Stimulated activated CD8-positive, alpha-beta memory T cell treated with anti-CD3 and anti-CD28 coated beads, Interleukin-7, amount 100 ng/mL, for 24 hours (primary cell): ENCODE results near the gene ZCCHC7.
"Not testable (repeated sequence)": the region's sequence is repeated elsewhere in the genome, so short reads cannot be mapped to it uniquely, and the experiment has no call there.

Source experiments
- DNase-seq: peaks from one replicate; pipeline ENCODE4 v3.0.0-alpha.2; 2020; ENCODE audit warnings: low read depth

ZCCHC7 gene

DNA sequence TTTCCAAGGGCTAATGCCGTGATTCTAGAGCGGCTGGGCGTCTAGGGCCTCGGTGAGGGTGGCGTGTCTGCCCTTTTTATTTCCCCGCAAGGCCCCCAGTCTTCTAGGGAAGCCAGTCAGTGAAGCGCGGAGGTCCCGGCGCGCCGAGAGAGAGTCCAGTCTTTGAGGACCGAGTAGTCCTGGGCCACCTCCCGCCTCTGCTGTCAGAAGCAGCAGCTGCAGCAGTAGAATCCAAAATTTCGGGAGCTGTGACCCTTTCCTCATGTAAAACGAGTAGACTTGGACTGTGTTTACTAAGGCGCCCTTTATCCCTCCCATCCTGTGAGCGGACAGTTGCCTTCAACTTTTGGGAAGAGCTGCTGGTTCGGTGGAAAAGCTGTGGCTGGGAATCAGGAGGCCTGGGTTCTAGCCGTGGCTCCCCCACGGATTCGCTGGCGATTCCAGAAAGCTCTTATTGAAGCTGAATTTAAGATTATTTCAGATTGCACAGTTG is 515 bp downstream of the ZCCHC7 start:
- DNase-seq = not testable (repeated sequence)

DNA sequence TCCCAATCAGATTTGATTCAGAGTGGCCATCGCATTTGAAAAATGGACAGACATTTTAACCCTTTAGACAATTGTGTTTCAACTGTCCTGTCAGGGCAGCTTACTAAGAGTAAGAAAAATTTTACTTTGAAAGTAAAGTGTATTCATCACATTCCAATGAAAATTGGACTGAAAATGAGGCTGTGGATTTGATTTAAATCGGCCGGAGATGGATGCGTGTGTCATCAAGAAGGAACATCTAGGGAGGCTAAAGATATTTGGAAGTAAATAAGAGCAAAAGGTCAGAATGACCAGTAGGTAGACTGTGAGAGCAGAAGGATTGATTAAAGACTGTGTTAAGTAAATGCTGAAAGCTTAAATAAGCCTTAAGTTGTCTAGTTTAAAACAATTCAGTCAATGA is 1.5 kb downstream of the ZCCHC7 start:
- DNase-seq = no peak

DNA sequence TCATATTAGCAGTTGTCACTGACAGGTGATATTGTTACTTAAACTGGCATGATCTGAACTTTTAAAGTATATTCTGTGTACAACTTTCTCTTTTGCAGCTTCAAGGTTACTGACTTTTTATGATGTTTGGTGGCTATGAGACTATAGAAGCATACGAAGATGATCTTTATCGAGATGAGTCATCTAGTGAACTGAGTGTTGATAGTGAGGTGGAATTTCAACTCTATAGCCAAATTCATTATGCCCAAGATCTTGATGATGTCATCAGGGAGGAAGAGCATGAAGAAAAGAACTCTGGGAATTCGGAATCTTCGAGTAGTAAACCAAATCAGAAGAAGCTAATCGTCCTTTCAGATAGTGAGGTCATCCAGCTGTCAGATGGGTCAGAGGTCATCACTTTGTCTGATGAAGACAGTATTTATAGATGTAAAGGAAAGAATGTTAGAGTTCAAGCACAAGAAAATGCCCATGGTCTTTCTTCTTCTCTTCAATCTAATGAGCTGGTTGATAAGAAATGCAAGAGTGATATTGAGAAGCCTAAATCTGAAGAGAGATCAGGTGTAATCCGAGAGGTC is 5.9 kb downstream of the ZCCHC7 start:
- DNase-seq = no peak

DNA sequence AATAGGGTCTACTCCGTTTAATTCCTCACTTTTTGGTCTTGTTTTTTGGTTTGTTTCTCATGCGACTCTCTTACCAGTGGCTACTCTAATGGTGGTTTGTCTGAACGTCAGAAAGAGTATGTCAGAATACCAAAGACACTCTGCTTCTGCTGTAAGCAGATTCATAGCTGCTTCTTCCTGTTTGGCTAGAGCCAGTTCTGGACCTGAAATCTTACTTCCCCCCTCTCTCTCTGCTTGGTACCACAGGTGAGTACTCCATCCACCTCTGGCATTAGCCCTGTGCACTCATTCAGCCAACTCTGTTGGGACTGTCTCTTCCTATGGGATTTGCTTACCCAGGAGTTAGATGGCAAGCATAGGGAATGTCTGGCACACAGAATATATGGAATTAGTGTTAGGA is 6.6 kb downstream of the ZCCHC7 start:
- DNase-seq = no peak

DNA sequence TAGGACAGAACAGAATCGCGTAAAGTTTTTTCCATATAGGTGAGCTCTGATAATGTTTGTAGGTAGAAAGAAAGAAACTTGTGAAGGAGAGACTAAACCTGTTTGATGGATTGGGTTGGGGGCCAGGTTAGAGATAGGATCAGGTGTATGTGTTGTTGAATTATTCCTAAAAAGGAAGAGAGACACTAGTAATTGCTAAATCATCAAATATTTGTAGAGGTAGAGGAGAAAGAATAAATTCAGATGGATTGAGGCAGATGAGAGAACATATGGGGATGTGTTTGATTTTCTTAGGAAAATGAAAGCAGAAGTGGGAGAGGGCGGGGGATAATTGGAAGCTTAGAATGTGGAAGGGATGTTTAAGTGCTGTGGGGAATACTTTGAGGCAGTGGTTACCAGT is 7.7 kb downstream of the ZCCHC7 start:
- no peak for DNase-seq

DNA sequence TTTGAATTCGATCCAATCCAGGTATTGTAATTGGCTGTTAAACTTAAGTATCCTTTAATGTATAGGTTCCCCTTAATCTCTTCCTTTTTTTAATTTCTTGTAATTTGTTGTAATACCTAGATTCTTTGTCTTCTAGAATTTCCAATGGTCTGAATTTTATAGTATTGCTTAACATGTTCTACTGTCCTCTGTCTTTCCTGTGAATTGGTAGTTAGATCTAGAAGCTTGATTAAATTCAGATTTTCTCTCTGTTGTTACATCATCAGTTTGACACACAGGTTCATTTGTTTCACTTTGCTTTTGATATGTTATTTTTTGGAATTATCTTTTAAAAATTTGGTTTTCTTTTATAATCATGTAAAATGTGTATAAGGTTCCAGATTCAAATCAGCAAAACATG is 13.8 kb downstream of the ZCCHC7 start:
- DNase-seq = no peak

DNA sequence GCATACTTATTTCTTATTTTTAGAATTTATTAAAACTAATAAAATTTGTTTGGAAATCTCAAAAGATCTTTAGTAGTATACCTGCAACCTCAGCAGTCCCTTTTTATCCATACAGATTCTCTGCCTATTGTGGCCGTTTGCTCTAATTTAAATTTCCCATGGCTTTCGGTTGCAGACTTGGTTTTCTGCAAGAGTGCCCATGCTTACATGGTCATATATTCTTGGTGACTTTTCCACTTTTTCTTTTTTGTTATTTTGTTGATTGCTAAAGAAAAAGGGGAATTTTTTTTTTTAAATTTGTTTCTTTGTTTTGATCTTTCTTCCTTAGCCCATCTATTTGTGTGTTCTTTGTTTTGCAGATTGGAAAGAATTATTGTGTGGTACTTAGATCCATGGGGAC is 20.6 kb downstream of the ZCCHC7 start:
- no peak for DNase-seq

DNA sequence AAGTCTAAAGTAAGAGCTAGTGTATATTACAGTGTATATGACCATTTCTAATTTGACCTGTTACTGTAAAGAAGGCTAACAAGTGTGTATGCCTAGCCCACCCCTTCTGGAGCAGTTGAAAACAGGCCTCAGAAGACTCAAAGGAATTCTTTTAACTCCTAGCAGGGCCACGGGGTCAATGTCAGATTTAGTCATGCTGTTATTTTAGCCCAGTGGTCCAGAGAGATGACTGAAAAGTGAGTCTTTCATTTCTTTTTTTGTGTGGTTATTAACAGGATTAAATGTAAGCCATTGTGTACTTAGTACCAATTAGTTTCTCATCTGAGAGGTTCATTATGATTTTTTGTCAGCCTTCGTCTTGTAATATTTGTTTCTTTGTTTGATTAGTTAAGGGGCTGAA is 24.4 kb downstream of the ZCCHC7 start:
- no peak for DNase-seq

DNA sequence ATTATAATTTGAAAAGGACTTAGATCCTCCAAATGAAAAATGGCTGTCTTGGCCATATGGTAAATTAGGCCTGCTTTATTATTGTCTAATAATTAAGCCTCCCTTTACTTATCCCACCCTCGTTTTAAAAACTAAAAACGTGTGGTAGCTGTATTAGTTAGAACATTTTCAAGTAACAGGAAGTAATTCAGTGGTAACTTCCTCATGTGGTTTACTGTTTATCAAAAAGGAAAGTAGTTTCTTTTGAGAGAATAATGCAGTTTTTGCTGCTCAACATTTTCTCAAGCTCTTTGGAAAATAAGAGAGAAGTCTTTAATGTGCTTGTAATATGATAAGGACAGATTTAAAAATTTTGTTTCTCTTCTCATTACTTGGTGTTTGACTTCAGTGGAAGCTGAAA is 26.0 kb downstream of the ZCCHC7 start:
- no peak for DNase-seq

DNA sequence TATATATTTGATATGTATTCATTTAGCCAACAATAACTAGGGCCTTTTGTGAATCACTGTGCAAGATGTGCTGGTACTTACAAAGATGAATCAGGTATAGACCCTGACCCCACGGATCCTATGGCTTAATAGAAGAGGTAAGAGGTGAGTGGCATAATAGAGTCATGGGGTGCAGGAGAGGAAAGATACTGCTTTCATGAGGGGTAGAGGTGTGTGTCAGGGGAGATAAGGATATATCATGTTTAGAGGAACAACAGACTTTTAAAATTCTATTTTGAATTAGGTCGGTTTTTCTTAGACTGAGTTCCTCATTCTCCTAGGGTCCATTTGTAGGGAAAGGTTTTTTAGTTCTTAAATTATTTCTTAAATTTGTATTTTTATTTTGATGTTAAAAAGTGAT is 27.8 kb downstream of the ZCCHC7 start:
- DNase-seq = no peak

DNA sequence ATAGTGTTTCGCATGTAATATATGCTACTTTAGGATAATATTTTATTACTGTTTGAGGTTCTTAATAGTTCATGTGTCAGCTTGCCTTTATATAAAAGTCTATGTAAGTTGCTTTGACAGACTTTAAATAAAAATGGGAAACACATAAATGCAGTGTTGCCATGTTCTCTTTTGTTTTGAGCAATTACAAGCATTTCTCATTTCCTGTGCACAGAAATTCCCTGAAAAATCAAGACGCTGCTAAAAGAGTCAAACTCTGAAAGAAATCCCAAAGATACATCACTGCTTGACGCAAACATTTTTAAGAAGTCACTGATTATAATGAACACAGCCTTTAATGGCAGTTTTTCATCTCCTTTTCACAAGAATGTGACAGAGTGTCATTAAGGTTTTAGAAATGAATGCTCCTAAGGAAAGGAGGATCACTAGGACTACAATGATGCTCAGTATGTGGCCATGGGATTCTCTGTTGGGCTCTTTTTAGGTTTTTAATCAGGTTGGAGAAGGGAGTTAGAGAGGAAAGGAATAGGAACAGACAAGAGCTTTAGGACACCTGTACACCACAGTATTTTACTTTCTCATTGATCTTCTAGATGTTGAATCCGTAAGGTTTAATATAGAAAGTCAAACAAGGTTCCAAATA is 29.4 kb downstream of the ZCCHC7 start:
- DNase-seq = no peak

DNA sequence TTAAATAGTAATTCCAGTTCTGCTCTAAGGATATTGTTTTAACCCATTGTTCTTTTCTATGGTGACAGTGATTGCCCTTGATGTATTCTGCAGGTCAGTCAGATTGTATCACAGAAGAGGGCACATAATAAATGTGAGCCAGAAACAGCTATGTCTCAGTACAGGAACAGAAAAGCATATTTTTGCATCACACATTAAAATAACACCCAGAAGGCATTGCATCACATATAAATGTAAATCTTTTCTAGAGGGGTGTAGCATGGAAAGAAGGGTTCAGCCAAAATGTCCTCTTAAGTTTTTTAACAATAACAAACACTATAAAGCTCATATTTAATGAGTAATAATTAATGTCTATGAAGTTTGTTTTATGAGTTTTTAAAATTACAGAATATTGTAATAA is 30.0 kb downstream of the ZCCHC7 start:
- DNase-seq = no peak

DNA sequence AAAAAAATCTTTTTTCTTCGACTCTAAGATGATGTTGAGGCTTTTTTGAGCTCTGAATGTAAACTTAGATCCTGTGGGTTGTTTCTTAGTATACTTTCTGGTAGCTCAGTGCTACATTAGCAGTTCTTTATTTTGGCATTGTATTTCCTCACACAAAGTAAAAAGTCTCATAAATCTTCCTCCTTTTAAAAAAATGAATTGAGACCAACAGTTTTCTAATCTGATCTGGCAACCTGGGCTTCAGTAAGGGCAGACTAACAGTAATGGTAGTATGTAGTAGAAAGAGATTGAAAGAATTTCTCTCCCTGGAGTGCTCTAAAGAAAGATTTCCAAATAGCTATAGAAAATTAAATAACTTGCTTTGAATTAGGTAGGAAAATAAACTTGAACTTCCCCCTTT is 31.4 kb downstream of the ZCCHC7 start:
- no peak for DNase-seq

DNA sequence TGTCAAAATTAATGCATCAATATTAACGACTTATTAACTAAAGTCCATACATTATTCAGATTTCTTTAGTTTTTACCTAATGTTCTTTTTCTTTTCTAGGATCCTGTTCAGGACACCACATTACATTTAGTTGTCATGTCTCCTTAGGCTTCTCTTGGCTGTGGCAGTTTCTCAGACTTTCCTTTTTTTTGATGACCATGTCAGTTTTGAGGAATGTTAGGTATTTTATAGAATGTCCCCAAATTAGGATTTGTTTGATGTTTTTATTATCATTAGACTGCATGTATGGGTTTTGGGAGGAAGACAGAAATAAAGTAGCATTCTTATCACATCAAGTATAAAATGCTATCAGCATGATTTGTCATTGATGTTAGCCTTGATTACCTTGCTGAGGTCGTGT is 32.0 kb downstream of the ZCCHC7 start:
- DNase-seq = no peak

DNA sequence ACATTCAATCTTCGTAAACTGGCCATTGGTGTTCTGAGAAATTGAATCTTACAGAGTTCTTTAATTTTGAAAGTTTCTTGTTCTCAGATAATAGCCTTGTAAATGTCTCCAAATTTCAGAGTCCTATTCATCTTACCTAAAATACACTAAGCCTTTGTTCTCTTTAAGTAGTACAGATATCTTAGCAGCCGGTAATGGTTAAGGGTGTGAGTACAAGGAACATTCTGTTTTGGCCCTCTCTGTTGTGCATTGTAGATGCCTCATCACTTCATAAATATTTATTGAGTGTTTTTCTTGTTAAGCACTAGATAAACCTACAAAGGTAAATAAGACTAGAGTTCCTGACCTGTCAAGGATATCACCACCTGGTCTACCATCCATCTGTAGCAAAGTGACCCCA is 35.2 kb downstream of the ZCCHC7 start:
- no peak for DNase-seq

DNA sequence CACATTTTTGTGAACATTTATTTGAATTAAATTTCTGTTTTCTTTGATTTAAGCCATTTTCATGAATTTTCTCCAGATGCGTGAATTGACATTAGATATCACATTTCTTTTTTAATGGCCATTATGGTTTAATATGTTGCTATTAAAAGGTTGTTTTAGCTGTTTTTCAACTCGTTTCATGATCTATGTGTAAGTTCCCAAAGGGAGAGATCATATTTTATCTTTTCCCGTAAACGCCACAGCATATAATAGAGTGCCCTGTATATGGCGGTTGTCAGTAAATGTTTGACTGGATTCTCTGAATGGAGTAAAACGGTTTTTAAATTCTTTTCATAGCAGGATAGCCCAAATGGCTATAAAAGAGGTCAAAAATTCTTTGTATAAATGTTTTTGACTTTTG is 35.8 kb downstream of the ZCCHC7 start:
- DNase-seq = no peak

DNA sequence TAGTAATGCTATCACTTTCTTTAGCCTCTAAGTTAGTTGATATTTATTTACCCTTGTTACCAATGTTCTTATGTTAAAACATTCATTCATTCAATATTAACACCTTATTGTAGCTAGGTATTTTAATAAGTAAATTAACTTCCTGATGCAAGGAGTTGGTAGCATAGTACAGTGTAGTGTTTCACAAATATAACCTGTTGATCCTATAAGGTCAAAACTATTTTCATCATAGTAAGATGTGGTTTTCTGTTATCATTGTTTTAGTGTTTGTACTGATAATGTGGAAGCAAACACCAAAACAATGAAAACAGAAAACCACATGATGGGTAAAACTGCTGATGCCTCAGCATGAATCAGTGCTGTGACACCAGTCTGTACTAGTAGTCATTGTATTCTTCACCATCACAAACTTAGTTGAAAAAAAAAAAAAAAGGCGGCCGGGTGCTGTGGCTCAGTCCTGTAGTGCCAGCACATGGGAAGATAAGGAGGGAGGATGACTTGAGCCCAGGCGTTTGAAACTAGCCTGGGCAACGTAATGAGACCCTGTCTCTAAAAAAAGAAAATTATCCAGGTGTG is 36.5 kb downstream of the ZCCHC7 start:
- no peak for DNase-seq

DNA sequence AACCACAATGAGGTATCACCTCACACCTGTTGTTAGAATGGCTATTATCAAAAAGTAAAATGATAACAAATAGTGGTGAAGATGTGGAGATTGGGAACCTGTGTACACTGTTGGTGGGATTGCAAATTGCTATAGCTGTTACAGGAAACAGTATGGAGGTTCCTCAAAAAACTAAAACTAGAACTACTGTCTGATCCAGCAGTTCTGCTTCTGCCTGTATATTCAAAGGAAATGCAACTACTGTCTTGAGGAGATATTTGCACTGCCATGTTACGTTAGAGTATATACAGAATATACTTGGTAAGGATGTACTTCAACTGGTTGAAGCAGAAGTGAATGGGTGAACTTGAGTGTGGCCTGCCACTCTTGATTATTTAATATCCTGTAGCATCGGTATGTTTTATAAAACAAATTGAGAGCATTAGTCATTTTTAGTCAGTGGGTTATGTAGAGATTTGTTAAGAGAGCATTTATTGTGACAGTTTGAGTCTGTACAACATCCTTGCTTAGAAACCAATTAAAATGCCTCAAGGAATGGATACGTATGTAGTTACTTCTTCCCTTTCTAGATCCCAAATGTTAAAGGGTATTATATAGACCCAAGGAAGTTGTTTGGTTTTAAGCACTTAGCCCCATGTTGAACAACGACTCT is 37.5 kb downstream of the ZCCHC7 start:
- no peak for DNase-seq

DNA sequence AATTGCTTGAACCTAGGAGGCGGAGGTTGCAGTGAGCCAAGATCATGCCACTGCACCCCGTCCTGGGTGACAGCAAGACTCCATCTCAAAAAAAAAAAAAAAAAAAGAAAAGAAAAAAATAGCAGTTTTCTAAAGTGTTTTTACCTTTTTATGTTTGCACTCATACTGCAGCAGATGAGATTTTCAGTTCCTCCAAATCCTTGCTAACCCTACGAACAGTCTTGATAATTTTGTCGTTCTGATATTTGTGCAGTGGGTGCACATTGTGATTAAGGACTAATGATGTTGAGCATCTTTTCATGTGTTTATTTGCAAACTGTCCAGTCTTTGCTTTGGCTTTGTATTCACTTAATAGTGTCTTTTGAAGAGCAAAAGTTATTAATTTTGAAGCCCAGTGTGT is 42.9 kb downstream of the ZCCHC7 start:
- DNase-seq = no peak

DNA sequence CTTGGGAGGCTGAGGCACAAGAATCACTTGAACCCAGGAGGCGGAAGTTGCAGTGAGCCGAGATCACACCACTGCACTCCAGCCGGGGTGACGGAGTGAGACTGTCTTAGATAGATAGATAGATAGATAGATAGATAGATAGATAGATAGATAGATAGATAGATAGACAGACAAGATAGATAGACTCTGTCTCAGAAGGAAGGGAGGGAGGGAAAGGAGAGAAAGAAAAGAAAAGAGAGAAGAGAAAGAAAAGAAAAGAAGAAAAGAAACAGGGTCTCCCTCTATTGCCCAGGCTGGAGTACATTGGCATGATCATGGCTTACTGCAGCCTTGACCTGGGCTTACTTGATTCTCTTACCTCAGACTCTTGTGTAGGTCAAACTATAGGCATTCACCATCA is 44.0 kb downstream of the ZCCHC7 start:
- not testable (repeated sequence) for DNase-seq

DNA sequence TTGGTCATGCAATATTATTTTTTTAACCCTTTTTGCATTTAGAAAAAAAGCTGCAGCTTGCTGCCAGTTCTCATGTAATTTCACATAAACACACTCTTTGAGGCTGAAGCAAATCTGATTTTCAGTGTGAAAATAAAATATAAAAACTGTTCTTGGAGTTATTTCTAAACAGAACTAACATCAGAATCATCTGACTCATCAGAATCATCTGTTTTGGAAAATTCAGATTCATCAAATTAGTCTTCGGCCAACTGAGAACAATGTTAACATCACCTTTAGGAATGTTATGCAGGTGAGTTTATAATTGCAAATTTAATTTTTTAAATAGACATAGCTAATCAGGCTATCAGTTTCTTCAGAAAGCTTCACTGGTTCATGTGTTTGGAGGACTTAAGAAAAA is 45.3 kb downstream of the ZCCHC7 start:
- DNase-seq = no peak

DNA sequence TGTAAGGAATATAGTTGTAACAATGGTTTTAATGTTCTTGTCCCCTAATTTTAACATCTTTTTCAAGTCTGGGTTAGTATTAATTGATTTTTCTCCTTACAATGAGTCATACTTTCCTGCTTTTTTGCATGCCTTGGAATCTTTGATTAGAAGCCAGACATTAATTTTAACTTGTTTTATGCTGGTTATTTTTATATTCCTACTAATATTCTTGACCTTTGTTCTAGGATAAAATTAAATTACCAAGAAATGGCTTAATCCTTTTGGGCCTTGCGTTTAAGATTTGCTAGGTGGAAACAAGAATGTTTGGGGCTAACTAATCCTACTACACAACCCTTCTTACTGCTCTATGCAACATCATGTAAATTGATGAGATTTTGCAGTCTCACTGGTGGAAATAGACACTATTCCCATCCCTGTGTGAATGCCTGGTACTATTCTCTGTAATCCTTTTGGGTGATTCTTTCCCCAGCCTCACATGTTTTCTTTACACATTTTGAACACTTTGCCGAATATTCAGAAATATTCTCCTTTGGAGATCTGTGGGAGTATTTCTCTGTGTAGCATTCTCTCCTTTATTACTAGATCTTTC is 47.2 kb downstream of the ZCCHC7 start:
- no peak for DNase-seq

DNA sequence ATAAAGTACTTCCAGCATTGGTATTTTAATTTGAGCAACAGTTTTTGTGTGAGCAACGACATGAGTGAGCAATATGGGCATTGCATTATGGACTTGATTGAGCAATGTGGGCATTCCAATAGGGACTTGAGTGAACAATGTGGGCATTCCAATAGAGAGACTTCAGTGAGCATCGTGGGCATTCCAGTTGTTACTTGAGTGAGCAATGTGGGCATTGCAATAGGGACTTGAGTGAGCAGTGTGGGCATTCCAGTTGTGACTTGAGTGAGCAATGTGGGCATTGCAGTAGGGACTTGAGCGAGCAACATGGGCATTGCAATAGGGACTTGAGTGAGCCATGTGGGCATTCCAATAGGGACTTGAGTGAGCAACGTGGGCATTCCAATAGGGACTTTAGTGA is 52.2 kb downstream of the ZCCHC7 start:
- DNase-seq = no peak
